Measurements from ENCODE around the gene CCR7. TPM values are rescaled to one million over a fixed set of nuclear protein-coding genes. Genes with fewer than 3 reads are reported as not detected.

The CCR7 gene
- total RNA-seq, 6 experiments from 2014 or later: 0.12 to 0.58 (median 0.28) TPM; not detected in 2

DNA sequence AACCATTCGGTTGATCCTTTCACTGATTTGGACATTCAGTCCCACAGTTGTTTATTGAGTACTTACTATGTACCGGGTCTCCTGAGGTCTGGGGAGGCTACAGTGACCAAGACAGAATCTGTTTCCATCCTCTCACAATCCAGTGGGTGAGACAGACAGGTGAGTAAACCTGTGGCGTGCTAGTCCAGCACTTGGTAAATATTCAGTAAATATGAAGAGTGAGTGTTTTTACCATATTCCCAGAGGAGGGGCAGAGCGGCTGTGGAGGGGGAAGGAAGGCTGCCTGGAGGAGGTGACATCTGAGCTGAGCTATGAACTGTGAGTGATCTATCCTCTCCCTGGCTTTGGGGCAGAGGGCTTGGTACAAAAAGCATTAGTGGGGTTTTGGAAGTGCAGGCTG, 31.4 kb downstream of the CCR7 start:
- Histone ChIP-seq H3K27me3 (no peaks in the 10 kb centered on the region), H3K27ac (no peak overlapping the region), H3K4me1 (peaks cover 0 to 26% (median 10%) of the 10 kb centered on the region in 4 donors), H3K4me3 (no peak overlapping the region), H3K9me3 (no peaks in the 10 kb centered on the region), H3K36me3 (no peaks in the 10 kb centered on the region)
- DNase-seq (no peak), ATAC-seq (no peak)
- 53% methylated on average over 4 of the region's 4 CpGs for WGBS (ENCODE audit: insufficient coverage, low coverage, low lambda C conversion rate, missing lambda C conversion rate)
- intact Hi-C loops (cut with DNase I): loop anchor here (10.0 kb wide), 2 partner anchors 69 to 89 kb away; partner anchors contain the start of gene IGFBP4 (in 1 of the 2)
- TF ChIP-seq CTCF (IDR thresholded peaks at IDR 0.05) (no peak), POLR2A (IDR thresholded peaks at IDR 0.05) (no peak)

GRCh38 chr17:40532520-40533253, 32.6 kb downstream of the CCR7 start:
- no peaks in the 10 kb centered on the region for H3K9me3 ChIP-seq
- TF ChIP-seq POLR2A (IDR thresholded peaks at IDR 0.05): no peak
- peak; percentile 4 to 30 (median 14) for ATAC-seq
- intact Hi-C loops (cut with DNase I): loop anchor here (10.0 kb wide), 2 partner anchors 68 to 88 kb away; partner anchors contain the start of gene IGFBP4 (in 1 of the 2)
- no peak overlapping the region for H3K4me3 ChIP-seq
- H3K27me3 ChIP-seq: no peaks in the 10 kb centered on the region
- DNase-seq: peak in 1 of 3 donors; percentile 25
- H3K36me3 ChIP-seq: no peaks in the 10 kb centered on the region
- no peak overlapping the region for H3K27ac ChIP-seq
- H3K4me1 ChIP-seq: peaks cover 0 to 14% (median 6%) of the 10 kb centered on the region in 4 donors
- WGBS (ENCODE audit: insufficient coverage, low coverage, low lambda C conversion rate, missing lambda C conversion rate): 28% methylated on average over 6 of the region's 6 CpGs

GRCh38 chr17:40531051-40531991, 34.0 kb downstream of the CCR7 start:
- ATAC-seq (no peak), DNase-seq (no peak)
- Histone ChIP-seq H3K4me3 (no peak overlapping the region), H3K27me3 (no peaks in the 10 kb centered on the region), H3K4me1 (peaks cover 0 to 5% (median 2%) of the 10 kb centered on the region in 4 donors), H3K9me3 (no peaks in the 10 kb centered on the region), H3K27ac (no peak overlapping the region), H3K36me3 (no peaks in the 10 kb centered on the region)
- intact Hi-C loops (cut with DNase I): loop anchor here (10.0 kb wide), 2 partner anchors 67 to 87 kb away; partner anchors contain the start of gene IGFBP4 (in 1 of the 2)
- TF ChIP-seq POLR2A (IDR thresholded peaks at IDR 0.05): no peak
- no peak for TF ChIP-seq CTCF (IDR thresholded peaks at IDR 0.05)
- WGBS (ENCODE audit: insufficient coverage, low coverage, low lambda C conversion rate, missing lambda C conversion rate): 82% methylated on average over 7 of the region's 15 CpGs

DNA sequence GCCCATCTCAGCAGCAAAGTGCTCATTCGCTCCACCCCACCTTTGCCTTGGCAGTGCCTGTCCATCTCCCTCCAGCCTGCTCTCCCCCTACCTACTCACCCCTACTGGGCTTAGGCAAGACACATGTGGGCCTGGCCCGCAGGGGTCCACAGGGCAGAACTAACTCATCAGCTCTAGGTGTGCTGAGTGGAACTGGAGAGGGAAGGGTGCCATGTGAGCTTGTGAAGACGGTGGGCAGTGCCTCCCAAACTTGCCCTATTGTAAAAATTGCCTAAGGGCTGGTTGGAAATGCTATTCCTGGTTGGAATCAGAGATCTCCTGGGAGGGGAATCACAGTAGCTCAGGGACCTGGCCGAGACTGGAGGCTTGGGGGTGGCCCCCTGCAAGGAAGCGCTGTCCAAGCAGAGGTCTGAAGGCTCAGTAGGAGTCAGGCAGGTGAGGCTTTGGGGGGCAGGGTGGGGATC, 34.7 kb downstream of the CCR7 start:
- DNase-seq (peak in 1 of 3 donors; percentile 36), ATAC-seq (no peak)
- intact Hi-C loops (cut with DNase I): loop anchor here (10.0 kb wide), 2 partner anchors 66 to 86 kb away; partner anchors contain the start of gene IGFBP4 (in 1 of the 2)
- H3K36me3 ChIP-seq: no peaks in the 10 kb centered on the region
- peaks cover 0 to 8% (median 2%) of the 10 kb centered on the region in 4 donors for H3K4me1 ChIP-seq
- no peaks in the 10 kb centered on the region for H3K9me3 ChIP-seq
- TF ChIP-seq CTCF (IDR thresholded peaks at IDR 0.05) (no peak), POLR2A (IDR thresholded peaks at IDR 0.05) (no peak)
- WGBS (ENCODE audit: insufficient coverage, low coverage, low lambda C conversion rate, missing lambda C conversion rate): 98% methylated on average over 5 of the region's 5 CpGs
- no peak overlapping the region for H3K4me3 ChIP-seq
- H3K27me3 ChIP-seq: no peaks in the 10 kb centered on the region
- H3K27ac ChIP-seq: no peak overlapping the region
